ENCODE data around the gene MYH7. TPM values are rescaled to one million over a fixed set of nuclear protein-coding genes. Genes with fewer than 3 reads are reported as not detected.

The MYH7 gene
- total RNA-seq, 2 experiments from 2014 or later, result not detected

DNA sequence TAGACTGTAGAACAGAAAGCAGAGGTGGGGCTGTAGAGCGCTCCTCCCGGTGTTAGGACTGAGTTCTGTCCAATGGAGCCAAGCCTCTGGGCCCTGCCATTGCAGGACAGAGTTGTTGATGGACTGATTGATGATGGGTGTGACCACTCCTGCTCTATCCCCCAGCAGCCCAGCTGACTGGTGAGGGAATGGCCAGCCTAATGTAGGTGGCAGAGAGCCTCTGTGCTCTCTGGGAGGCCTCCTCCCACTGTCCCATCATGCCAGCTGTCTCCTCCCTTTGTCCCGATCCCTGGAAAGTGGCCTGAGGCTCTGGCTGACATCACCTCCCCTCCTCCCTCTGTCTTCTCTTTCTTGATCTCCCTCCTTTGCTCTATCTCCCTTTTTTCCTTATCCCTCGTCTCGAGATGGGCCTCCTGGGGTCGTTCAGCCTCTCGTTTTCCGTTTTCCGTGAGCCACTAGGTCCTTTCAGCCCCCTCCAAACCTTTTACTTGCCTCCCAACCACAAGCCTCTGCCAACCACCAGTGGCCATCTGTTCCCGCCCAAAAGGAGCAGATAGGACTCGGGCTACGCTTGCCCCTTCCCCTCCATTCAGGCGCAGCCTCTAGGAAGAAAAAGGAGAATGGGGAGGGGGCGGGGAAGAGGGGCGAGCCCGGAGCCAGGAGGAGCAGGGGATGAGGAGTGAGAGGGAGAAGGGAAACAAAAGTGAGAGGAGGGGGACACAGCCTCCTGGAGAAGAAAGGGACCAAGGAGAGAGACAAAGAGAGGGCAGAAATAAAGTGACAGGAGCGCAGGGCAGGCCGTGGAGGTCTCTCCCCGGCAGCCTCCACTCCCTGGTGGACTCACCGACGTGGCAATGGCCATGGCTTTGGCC lies 71.1 kb downstream of the MYH7 start:
- H3K27me3 Mint-ChIP-seq, result peaks cover 25% of the 10 kb centered on the region

More for the DNA sequence above, 71.1 kb downstream of the MYH7 start:
- H3K4me1 Mint-ChIP-seq (ENCODE audit: low read depth), result no peaks in the 10 kb centered on the region
- H3K4me3 Mint-ChIP-seq, result no peak overlapping the region
- ChIA-PET POLR2A (interaction anchor here (1.2 kb wide), 1 partner anchor 11 kb away, joined by 3 read pairs; no protein-coding TSS in a partner anchor), CTCF (interaction anchor here (0.9 to 1.1 kb wide), 2 partner anchors 16 to 37 kb away, joined by 3 read pairs; no protein-coding TSS in a partner anchor)
- H3K9me3 Mint-ChIP-seq, result no peaks in the 10 kb centered on the region
- no peaks in the 10 kb centered on the region for H3K36me3 Mint-ChIP-seq (ENCODE audit: low read depth)
- intact Hi-C loops (cut with micrococcal nuclease), result no loop called here
- no peak overlapping the region for H3K27ac Mint-ChIP-seq
- no peak for ATAC-seq
- DNase-seq, result no peak
- TF ChIP-seq, protein P1, sequence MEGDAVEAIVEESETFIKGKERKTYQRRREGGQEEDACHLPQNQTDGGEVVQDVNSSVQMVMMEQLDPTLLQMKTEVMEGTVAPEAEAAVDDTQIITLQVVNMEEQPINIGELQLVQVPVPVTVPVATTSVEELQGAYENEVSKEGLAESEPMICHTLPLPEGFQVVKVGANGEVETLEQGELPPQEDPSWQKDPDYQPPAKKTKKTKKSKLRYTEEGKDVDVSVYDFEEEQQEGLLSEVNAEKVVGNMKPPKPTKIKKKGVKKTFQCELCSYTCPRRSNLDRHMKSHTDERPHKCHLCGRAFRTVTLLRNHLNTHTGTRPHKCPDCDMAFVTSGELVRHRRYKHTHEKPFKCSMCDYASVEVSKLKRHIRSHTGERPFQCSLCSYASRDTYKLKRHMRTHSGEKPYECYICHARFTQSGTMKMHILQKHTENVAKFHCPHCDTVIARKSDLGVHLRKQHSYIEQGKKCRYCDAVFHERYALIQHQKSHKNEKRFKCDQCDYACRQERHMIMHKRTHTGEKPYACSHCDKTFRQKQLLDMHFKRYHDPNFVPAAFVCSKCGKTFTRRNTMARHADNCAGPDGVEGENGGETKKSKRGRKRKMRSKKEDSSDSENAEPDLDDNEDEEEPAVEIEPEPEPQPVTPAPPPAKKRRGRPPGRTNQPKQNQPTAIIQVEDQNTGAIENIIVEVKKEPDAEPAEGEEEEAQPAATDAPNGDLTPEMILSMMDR (IDR thresholded peaks at IDR 0.05), result no peak

Small RNA genes within 50 kb of the gene (microRNA-seq; reads per million reads assigned to microRNA genes)
- gene MIR208A (ENCODE audit: borderline microRNAs expressed, borderline replicate concordance), result not detected
- not detected for gene MIR208B (ENCODE audit: borderline microRNAs expressed, borderline replicate concordance)

Other genes with a start within 250 kb of the MYH7 start
- not detected for gene RNF212B, start 197.7 kb downstream of the MYH7 start, total RNA-seq
- gene HOMEZ, start 149.5 kb downstream of the MYH7 start, total RNA-seq, result 10 to 100 TPM; 10.9 to 11.8 TPM
- gene PPP1R3E, start 132.8 kb downstream of the MYH7 start, total RNA-seq, result 10 to 100 TPM; 43.9 to 47.9 TPM
- 1 to 10 TPM; 1.1 to 1.3 TPM for gene BCL2L2, start 128.8 kb downstream of the MYH7 start, total RNA-seq
- 100 to 1,000 TPM; 258 to 260 TPM for gene PABPN1, start 114.2 kb downstream of the MYH7 start, total RNA-seq
- gene SLC22A17, start 82.8 kb downstream of the MYH7 start, total RNA-seq, result 1 to 10 TPM; 2.3 TPM
- not detected for gene EFS, start 70.5 kb downstream of the MYH7 start, total RNA-seq
- gene IL25, start 62.9 kb downstream of the MYH7 start, total RNA-seq, result not detected
- gene CMTM5, start 58.6 kb downstream of the MYH7 start, total RNA-seq, result not detected
- not detected for gene MYH6, start 27.4 kb downstream of the MYH7 start, total RNA-seq
- gene NGDN, start 34.0 kb upstream of the MYH7 start, total RNA-seq, result 10 to 100 TPM; 50.9 to 57.4 TPM
- 1 to 10 TPM in 1 of 2 experiments, under 1 TPM in 1; 0.78 to 1.0 TPM for gene ZFHX2, start 116.1 kb upstream of the MYH7 start, total RNA-seq
- 1 to 10 TPM; 5.1 to 7.6 TPM for gene THTPA, start 120.6 kb upstream of the MYH7 start, total RNA-seq
- gene AP1G2, start 132.1 kb upstream of the MYH7 start, total RNA-seq, result 100 to 1,000 TPM; 146 to 155 TPM
- under 1 TPM; 0.25 to 0.51 TPM for gene JPH4, start 143.1 kb upstream of the MYH7 start, total RNA-seq
- 1 to 10 TPM; 3.3 to 3.5 TPM for gene DHRS2, start 200.7 kb upstream of the MYH7 start, total RNA-seq